Spleen (tissue), 7 donors: ENCODE data around the gene TRIM42.

Source experiments
- POLR2A ChIP-seq, 3 donors: fragments of 450-650 bp; IDR thresholded peaks; one replicate each; pipeline ENCODE4 v1.5.1; 2017; ENCODE audit warnings: antibody characterized with exemption in 3 of 3, mild to moderate bottlenecking in 1 of 3
- TF ChIP-seq, protein P1 (sequence below), 11 experiments: fragments of 200-600 bp in 7 of 11; fragments of 450-650 bp in 4 of 11; sonication (generic) in 4 of 11; IDR thresholded peaks in 8 of 11; conservative IDR thresholded peaks in 3 of 11; 1 replicate in 7 of 11; 2 replicates in 4 of 11; pipeline versions ENCODE4 v1.4.0 to v1.8.0; 2016 to 2021; ENCODE audit warnings: antibody characterized with exemption in 11 of 11, inconsistent platforms in 4 of 11, mild to moderate bottlenecking in 1 of 11
- donor health status: DM: no; HTN: no; CAD: no; lungs with moderate emphysema.
- donor health status: DM: no; HTN: no; CAD: no.
- donor health status: DM: no; HTN: no; CAD: no.

DNA sequence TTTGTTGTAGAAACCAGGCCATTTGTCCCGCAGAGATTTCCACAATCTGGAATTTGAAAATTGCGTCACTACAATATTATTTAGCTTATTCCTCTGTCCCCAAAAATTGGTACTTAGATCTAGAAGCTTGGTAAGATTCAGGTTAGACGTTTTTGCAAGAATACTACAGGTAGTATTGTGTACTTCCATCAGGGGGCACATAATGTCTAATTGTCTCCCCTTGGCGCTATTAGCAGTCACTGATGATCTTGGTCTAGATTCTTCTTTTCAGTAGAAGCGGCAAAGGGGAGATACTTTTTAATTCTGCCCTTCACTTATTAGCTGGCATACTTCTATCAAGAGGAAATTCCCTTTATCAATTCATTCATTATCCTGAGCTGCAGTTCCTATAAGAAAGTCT lies 42.6 kb upstream of the TRIM42 start:
- TF ChIP-seq POLR2A (IDR thresholded peaks at IDR 0.05): no peak
- TF ChIP-seq, protein P1, sequence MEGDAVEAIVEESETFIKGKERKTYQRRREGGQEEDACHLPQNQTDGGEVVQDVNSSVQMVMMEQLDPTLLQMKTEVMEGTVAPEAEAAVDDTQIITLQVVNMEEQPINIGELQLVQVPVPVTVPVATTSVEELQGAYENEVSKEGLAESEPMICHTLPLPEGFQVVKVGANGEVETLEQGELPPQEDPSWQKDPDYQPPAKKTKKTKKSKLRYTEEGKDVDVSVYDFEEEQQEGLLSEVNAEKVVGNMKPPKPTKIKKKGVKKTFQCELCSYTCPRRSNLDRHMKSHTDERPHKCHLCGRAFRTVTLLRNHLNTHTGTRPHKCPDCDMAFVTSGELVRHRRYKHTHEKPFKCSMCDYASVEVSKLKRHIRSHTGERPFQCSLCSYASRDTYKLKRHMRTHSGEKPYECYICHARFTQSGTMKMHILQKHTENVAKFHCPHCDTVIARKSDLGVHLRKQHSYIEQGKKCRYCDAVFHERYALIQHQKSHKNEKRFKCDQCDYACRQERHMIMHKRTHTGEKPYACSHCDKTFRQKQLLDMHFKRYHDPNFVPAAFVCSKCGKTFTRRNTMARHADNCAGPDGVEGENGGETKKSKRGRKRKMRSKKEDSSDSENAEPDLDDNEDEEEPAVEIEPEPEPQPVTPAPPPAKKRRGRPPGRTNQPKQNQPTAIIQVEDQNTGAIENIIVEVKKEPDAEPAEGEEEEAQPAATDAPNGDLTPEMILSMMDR (IDR thresholded peaks at IDR 0.05 in 8 of 11, conservative IDR thresholded peaks at IDR 0.05 in 3 of 11): no peak
